Peyer's patch (tissue), 4 donors: ENCODE measurements around the gene SSB. TPM values are rescaled to one million over a fixed set of nuclear protein-coding genes. Genes with fewer than 3 reads are reported as not detected.
"Not testable (repeated sequence)": the region's sequence is repeated elsewhere in the genome, so short reads cannot be mapped to it uniquely, and the experiment has no call there.

Source experiments
- DNase-seq, 3 donors: peaks; one replicate each; pipeline ENCODE4 v3.0.0-alpha.2; 2017 to 2019
- H3K27ac ChIP-seq, 4 donors: fragments of 200-600 bp; sonication (generic); one replicate each; pipeline ENCODE4 v1.5.1; 2016 to 2019
- H3K27me3 ChIP-seq, 2 donors: fragments of 200-600 bp; sonication (generic); one replicate each; pipeline ENCODE4 v1.5.1; 2019
- H3K36me3 ChIP-seq, 3 donors: fragments of 200-600 bp; sonication (generic); one replicate each; pipeline ENCODE4 v1.5.1; 2016 to 2019
- H3K4me1 ChIP-seq, 4 donors: fragments of 200-600 bp; sonication (generic); one replicate each; pipeline ENCODE4 v1.5.1; 2016 to 2019
- H3K4me3 ChIP-seq, 4 donors: fragments of 200-600 bp; sonication (generic); 1 replicate in 3 of 4; 2 replicates in 1 of 4; pipeline ENCODE4 v1.5.1; 2016 to 2019; ENCODE audit warnings: mild to moderate bottlenecking in 1 of 4
- H3K9me3 ChIP-seq, 4 donors: fragments of 200-600 bp; sonication (generic); one replicate each; pipeline ENCODE4 v1.5.1; 2016 to 2019; ENCODE audit warnings: mild to moderate bottlenecking in 1 of 4
- POLR2A ChIP-seq, 2 donors: fragments of 450-650 bp; IDR thresholded peaks; one replicate each; pipeline ENCODE4 v1.5.1; 2017; ENCODE audit warnings: antibody characterized with exemption in 2 of 2, mild to moderate bottlenecking in 2 of 2, moderate library complexity in 2 of 2
- total RNA-seq, 4 donors: library from RNA; depleted of rRNA; stranded (reverse); fragments of >200 nt; gene quantifications; one replicate each; pipeline ENCODE4 v1.1.0, GENCODE V29; 2016
- TF ChIP-seq, protein P1 (sequence below), 6 experiments: fragments of 450-650 bp in 4 of 6; fragments of 200-600 bp in 2 of 6; sonication (generic) in 1 of 6; IDR thresholded peaks; one replicate each; pipeline ENCODE4 v1.5.1; 2017 to 2019; ENCODE audit warnings: antibody characterized with exemption in 6 of 6, mild to moderate bottlenecking in 3 of 6, moderate library complexity in 1 of 6

SSB gene
- total RNA-seq, 4 donors from 2014 or later, result 26.3 to 81.7 (median 33.3) TPM

- Histone ChIP-seq H3K9me3 (no peaks in the 10 kb centered on the region), H3K4me1 (no peaks in the 10 kb centered on the region), H3K36me3 (peaks cover 0 to 76% (median 5%) of the 10 kb centered on the region in 3 donors), H3K4me3 (no peak overlapping the region), H3K27me3 (no peaks in the 10 kb centered on the region), H3K27ac (no peak overlapping the region)
- DNase-seq, result no peak
- TF ChIP-seq, protein P1, sequence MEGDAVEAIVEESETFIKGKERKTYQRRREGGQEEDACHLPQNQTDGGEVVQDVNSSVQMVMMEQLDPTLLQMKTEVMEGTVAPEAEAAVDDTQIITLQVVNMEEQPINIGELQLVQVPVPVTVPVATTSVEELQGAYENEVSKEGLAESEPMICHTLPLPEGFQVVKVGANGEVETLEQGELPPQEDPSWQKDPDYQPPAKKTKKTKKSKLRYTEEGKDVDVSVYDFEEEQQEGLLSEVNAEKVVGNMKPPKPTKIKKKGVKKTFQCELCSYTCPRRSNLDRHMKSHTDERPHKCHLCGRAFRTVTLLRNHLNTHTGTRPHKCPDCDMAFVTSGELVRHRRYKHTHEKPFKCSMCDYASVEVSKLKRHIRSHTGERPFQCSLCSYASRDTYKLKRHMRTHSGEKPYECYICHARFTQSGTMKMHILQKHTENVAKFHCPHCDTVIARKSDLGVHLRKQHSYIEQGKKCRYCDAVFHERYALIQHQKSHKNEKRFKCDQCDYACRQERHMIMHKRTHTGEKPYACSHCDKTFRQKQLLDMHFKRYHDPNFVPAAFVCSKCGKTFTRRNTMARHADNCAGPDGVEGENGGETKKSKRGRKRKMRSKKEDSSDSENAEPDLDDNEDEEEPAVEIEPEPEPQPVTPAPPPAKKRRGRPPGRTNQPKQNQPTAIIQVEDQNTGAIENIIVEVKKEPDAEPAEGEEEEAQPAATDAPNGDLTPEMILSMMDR (IDR thresholded peaks at IDR 0.05), result no peak
- no peak for TF ChIP-seq POLR2A (IDR thresholded peaks at IDR 0.05)
These were observed 7.9 kb downstream of the SSB start for GRCh38 chr2:169806586-169806985.

- no peak for DNase-seq
- TF ChIP-seq, protein P1 (IDR thresholded peaks at IDR 0.05), result no peak
- TF ChIP-seq POLR2A (IDR thresholded peaks at IDR 0.05), result no peak
- peaks cover 0 to 87% (median 5%) of the 10 kb centered on the region in 3 donors for H3K36me3 ChIP-seq
- no peaks in the 10 kb centered on the region for H3K27me3 ChIP-seq
- H3K27ac ChIP-seq, result no peak overlapping the region
- H3K4me3 ChIP-seq, result no peak overlapping the region
- no peaks in the 10 kb centered on the region for H3K9me3 ChIP-seq
- H3K4me1 ChIP-seq, result no peaks in the 10 kb centered on the region
These were observed 9.6 kb downstream of the SSB start for GRCh38 chr2:169808221-169808620.

DNA sequence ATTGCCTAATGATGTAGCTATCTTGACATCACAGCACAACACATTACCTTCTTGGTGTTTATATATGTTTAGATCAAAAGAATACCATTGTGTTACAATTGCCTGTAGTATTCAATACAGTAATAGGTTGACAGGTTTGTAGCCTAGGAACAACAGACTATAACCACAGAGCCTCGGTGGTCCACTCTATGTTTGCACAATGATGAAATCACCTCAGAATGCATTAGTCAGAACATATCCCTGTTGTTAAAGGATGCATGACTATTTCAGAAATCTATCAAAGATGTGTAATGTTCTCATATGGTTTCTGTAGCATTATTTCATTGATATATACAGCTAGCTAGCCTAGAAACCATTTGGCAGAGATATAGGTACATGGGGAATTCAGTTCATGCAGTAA, 17.2 kb downstream of the SSB start:
- no peak for DNase-seq
- TF ChIP-seq, protein P1 (IDR thresholded peaks at IDR 0.05), result no peak
- no peak for TF ChIP-seq POLR2A (IDR thresholded peaks at IDR 0.05)
- Histone ChIP-seq H3K27me3 (no peaks in the 10 kb centered on the region), H3K4me3 (no peak overlapping the region), H3K9me3 (no peaks in the 10 kb centered on the region), H3K27ac (no peak overlapping the region), H3K4me1 (no peaks in the 10 kb centered on the region), H3K36me3 (peaks cover 0 to 75% (median 7%) of the 10 kb centered on the region in 3 donors)

DNA sequence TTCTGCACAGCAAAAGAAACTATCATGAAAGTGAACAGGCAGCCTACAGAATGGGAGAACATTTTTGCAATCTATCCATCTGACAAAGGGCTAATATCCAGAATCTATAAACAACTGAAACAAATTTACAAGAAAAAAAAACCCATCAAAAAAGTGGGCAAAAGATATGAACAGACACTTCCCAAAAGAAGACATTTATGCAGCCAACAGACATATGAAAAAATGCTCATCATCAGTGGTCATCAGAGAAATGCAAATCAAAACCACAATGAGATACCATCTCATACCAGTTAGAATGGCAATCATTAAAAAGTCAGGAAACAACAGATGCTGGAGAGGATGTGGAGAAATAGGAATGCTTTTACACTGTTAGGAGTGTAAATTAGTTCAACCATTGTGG, 18.3 kb downstream of the SSB start:
- H3K4me1 ChIP-seq, H3K4me3 ChIP-seq, H3K27ac ChIP-seq, H3K9me3 ChIP-seq, H3K27me3 ChIP-seq, DNase-seq: not testable (repeated sequence)
- peaks cover 0 to 66% (median 3%) of the 10 kb centered on the region in 3 donors for H3K36me3 ChIP-seq

DNA sequence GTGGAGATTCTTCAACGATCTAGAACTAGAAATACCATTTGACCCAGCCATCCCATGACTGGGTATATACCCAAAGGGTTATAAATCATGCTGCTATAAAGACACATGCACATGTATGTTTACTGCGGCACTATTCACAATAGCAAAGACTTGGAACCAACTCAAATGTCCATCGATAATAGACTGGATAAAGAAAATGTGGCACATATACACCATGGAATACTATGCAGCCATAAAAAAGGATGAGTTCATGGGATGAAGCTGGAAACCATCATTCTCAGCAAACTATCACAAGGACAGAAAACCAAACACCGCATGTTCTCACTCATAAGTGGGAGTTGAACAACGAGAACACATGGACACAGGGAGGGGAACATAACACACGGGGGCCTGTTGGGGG, 18.7 kb downstream of the SSB start:
- H3K36me3 ChIP-seq, result peaks cover 0 to 62% (median 3%) of the 10 kb centered on the region in 3 donors
- H3K27me3 ChIP-seq, H3K4me3 ChIP-seq, DNase-seq, H3K4me1 ChIP-seq, H3K9me3 ChIP-seq, H3K27ac ChIP-seq: not testable (repeated sequence)

GRCh38 chr2:169818241-169818640, 19.6 kb downstream of the SSB start:
- peaks cover 0 to 53% (median 3%) of the 10 kb centered on the region in 3 donors for H3K36me3 ChIP-seq
- no peaks in the 10 kb centered on the region for H3K27me3 ChIP-seq
- H3K4me1 ChIP-seq, result peaks cover 0 to 14% (median 2%) of the 10 kb centered on the region in 4 donors
- no peak for DNase-seq
- no peaks in the 10 kb centered on the region for H3K9me3 ChIP-seq
- no peak for TF ChIP-seq POLR2A (IDR thresholded peaks at IDR 0.05)
- TF ChIP-seq, protein P1 (IDR thresholded peaks at IDR 0.05), result no peak
- no peak overlapping the region for H3K4me3 ChIP-seq
- H3K27ac ChIP-seq, result no peak overlapping the region

GRCh38 chr2:169819106-169819505, 20.4 kb downstream of the SSB start:
- no peak overlapping the region for H3K4me3 ChIP-seq
- DNase-seq, result no peak
- TF ChIP-seq, protein P1 (IDR thresholded peaks at IDR 0.05), result no peak
- no peak for TF ChIP-seq POLR2A (IDR thresholded peaks at IDR 0.05)
- peaks cover 0 to 44% (median 3%) of the 10 kb centered on the region in 3 donors for H3K36me3 ChIP-seq
- H3K4me1 ChIP-seq, result peaks cover 0 to 22% (median 2%) of the 10 kb centered on the region in 4 donors
- H3K27me3 ChIP-seq, result no peaks in the 10 kb centered on the region
- no peaks in the 10 kb centered on the region for H3K9me3 ChIP-seq
- no peak overlapping the region for H3K27ac ChIP-seq

- H3K4me3 ChIP-seq, H3K9me3 ChIP-seq, H3K27me3 ChIP-seq, H3K27ac ChIP-seq, DNase-seq: not testable (repeated sequence)
- peaks cover 0 to 23% (median 2%) of the 10 kb centered on the region in 4 donors for H3K4me1 ChIP-seq
- peaks cover 0 to 36% (median 3%) of the 10 kb centered on the region in 3 donors for H3K36me3 ChIP-seq
These were observed 21.4 kb downstream of the SSB start for GRCh38 chr2:169820101-169820500.
